ENCODE measurements around the gene DACH1.

DACH1 gene

GRCh38 chr13:71803066-71803465 is 63.9 kb downstream of the DACH1 start:
- TF ChIP-seq CTCF (conservative IDR thresholded peaks at IDR 0.05; ENCODE audit: control insufficient read depth, insufficient read depth, low read depth, low read length), result no peak
- no peak for DNase-seq (ENCODE audit: low read depth)

DNA sequence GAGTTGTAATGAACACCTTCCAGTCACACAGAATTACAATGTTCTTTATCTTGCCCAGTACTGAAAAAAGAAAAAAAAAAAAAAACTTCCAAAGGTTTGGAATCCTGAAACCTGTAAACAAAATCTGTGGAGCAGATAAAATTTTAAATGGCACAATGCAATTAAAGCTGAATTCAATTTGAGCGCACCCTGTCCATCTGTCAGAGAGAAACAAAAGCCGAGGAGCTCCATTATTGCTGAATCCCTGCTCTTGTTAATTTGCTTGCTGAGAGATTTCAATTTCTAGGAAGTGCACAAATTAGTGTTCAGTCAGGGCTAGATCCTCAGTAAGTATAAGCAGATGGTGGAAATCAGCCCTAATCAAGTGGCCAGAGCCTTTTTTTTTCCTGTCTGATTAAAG is 65.2 kb downstream of the DACH1 start:
- no peak for DNase-seq (ENCODE audit: low read depth)
- H3K4me3 ChIP-seq (ENCODE audit: control insufficient read depth, low read depth, low read length), result no peak overlapping the region
- no peak for TF ChIP-seq CTCF (conservative IDR thresholded peaks at IDR 0.05; ENCODE audit: control insufficient read depth, insufficient read depth, low read depth, low read length)

More at GRCh38 chr13:71803066-71803465, 63.9 kb downstream of the DACH1 start:
- H3K4me3 ChIP-seq (ENCODE audit: control insufficient read depth, low read depth, low read length), result no peak overlapping the region

- H3K4me3 ChIP-seq (ENCODE audit: control insufficient read depth, low read depth, low read length), result no peak overlapping the region
- TF ChIP-seq CTCF (conservative IDR thresholded peaks at IDR 0.05; ENCODE audit: control insufficient read depth, insufficient read depth, low read depth, low read length), result no peak
- DNase-seq (ENCODE audit: low read depth), result no peak
Observed at GRCh38 chr13:71801165-71801760, 65.7 kb downstream of the DACH1 start.

DNA sequence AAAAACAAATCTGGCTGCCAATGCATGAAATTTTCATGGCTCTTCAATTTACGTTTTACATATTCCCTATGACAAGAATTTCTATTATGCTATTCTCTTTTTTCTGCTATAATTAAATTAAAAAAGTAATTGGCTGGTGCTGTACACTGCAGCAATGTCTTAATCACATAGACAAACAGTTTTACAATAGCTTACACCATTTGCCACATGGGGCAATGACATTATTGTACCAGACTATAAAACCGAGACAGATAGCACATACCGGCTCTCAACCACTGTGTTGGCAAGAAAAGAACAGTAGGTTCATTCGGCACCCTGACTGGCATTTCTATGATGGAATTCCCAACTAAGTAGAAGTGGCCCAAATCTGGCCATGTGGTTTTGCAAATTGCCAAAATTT is 67.7 kb downstream of the DACH1 start:
- no peak for DNase-seq (ENCODE audit: low read depth)
- H3K4me3 ChIP-seq (ENCODE audit: control insufficient read depth, low read depth, low read length), result no peak overlapping the region
- TF ChIP-seq CTCF (conservative IDR thresholded peaks at IDR 0.05; ENCODE audit: control insufficient read depth, insufficient read depth, low read depth, low read length), result no peak

DNA sequence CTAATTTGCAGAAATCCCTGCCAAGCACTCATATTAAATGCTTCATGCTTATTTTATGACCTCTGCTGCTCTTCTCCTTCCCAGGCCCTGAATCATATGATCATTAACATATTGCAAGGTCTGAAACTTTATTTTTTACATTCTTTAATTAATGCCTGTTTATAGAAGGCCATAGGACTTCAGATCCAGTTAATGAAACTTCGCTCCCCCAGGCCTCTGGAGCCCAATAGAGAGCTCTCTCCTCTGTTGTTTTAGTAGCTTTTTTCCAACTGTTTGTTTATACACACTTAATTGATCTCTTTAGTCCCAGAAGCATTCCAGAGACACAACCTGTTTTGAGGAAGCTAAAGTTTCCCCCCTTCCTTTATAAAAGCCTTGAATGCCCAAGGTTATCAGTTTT is 68.3 kb downstream of the DACH1 start:
- H3K4me3 ChIP-seq (ENCODE audit: control insufficient read depth, low read depth, low read length), result no peak overlapping the region
- no peak for DNase-seq (ENCODE audit: low read depth)

GRCh38 chr13:71797517-71797916 is 69.5 kb downstream of the DACH1 start:
- no peak for TF ChIP-seq CTCF (conservative IDR thresholded peaks at IDR 0.05; ENCODE audit: control insufficient read depth, insufficient read depth, low read depth, low read length)
- no peak for DNase-seq (ENCODE audit: low read depth)
- no peak overlapping the region for H3K4me3 ChIP-seq (ENCODE audit: control insufficient read depth, low read depth, low read length)

More for the DNA sequence above, 68.3 kb downstream of the DACH1 start:
- TF ChIP-seq CTCF (conservative IDR thresholded peaks at IDR 0.05; ENCODE audit: control insufficient read depth, insufficient read depth, low read depth, low read length), result no peak
